GM18870 (cell line): Measurements from ENCODE around the gene MACF1.
"Not testable (repeated sequence)": the region's sequence is repeated elsewhere in the genome, so short reads cannot be mapped to it uniquely, and the experiment has no call there.

Source experiments
- ATAC-seq: cut with Tn5 transposase; IDR thresholded peaks from one replicate; pipeline ENCODE4 v1.9.1; 2021; ENCODE audit warnings: moderate library complexity; ENCODE audit not compliant: unreplicated experiment

Gene MACF1

GRCh38 chr1:39177706-39178105 lies 26.8 kb upstream of the MACF1 start:
- no peak for ATAC-seq

GRCh38 chr1:39178541-39179431 lies 25.7 kb upstream of the MACF1 start:
- ATAC-seq = no peak

- no peak for ATAC-seq
These were observed 23.2 kb upstream of the MACF1 start for GRCh38 chr1:39181311-39181710.

GRCh38 chr1:39182804-39183203 lies 21.7 kb upstream of the MACF1 start:
- no peak for ATAC-seq

- ATAC-seq = no peak
These were observed 20.8 kb upstream of the MACF1 start for GRCh38 chr1:39183503-39184353.

GRCh38 chr1:39184354-39184818 lies 20.1 kb upstream of the MACF1 start:
- no peak for ATAC-seq

GRCh38 chr1:39187275-39188046 lies 17.0 kb upstream of the MACF1 start:
- ATAC-seq = no peak

- no peak for ATAC-seq
These were observed 14.9 kb upstream of the MACF1 start for GRCh38 chr1:39189592-39190041.

GRCh38 chr1:39190096-39190495 lies 14.4 kb upstream of the MACF1 start:
- no peak for ATAC-seq

GRCh38 chr1:39194398-39195051 lies 10.0 kb upstream of the MACF1 start:
- no peak for ATAC-seq

- no peak for ATAC-seq
These were observed 9.1 kb upstream of the MACF1 start for GRCh38 chr1:39195166-39196111.

GRCh38 chr1:39196244-39197215 lies 8.0 kb upstream of the MACF1 start:
- ATAC-seq = no peak

- ATAC-seq = no peak
These were observed 4.9 kb upstream of the MACF1 start for GRCh38 chr1:39199593-39199992.

GRCh38 chr1:39205102-39205780 lies 746 bp downstream of the MACF1 start:
- ATAC-seq = peak; percentile 63

- no peak for ATAC-seq
These were observed 1.4 kb downstream of the MACF1 start for GRCh38 chr1:39205781-39206464.

GRCh38 chr1:39208360-39208759 lies 3.9 kb downstream of the MACF1 start:
- not testable (repeated sequence) for ATAC-seq

GRCh38 chr1:39210649-39211048 lies 6.2 kb downstream of the MACF1 start:
- ATAC-seq = no peak
